ENCODE results near the gene RHEX.

DNA sequence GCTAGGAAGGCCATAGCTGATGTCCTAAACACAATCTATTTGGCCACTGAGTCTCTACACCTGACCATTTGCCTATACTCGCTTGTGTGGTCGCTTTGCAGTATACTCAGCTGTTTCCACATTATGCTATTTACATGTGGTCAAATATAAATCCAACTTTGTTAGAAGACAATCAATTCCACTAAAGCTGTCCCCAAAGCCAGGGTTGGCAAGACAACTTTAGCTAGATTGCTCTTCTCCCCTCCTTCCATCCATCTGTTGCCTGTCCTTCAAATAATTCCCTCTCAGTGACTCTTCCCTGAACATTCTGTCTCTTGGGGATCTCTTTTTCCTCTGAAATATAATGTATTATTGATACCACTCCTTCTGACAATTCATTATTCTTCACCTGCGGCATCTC is 34.1 kb downstream of the RHEX start:
- TF ChIP-seq, protein P1, sequence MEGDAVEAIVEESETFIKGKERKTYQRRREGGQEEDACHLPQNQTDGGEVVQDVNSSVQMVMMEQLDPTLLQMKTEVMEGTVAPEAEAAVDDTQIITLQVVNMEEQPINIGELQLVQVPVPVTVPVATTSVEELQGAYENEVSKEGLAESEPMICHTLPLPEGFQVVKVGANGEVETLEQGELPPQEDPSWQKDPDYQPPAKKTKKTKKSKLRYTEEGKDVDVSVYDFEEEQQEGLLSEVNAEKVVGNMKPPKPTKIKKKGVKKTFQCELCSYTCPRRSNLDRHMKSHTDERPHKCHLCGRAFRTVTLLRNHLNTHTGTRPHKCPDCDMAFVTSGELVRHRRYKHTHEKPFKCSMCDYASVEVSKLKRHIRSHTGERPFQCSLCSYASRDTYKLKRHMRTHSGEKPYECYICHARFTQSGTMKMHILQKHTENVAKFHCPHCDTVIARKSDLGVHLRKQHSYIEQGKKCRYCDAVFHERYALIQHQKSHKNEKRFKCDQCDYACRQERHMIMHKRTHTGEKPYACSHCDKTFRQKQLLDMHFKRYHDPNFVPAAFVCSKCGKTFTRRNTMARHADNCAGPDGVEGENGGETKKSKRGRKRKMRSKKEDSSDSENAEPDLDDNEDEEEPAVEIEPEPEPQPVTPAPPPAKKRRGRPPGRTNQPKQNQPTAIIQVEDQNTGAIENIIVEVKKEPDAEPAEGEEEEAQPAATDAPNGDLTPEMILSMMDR (conservative IDR thresholded peaks at IDR 0.05), result no peak
- no peak for TF ChIP-seq ZFX (IDR thresholded peaks at IDR 0.05)
